OCI-LY3 (cell line): ENCODE results near the gene ERF.

Experiments
- EZH2phosphoT487 ChIP-seq: fragments of 200-600 bp; shearing (Covaris generic); IDR thresholded peaks from 2 replicates; pipeline ENCODE4 v1.6.1; 2018; ENCODE audit warnings: antibody characterized with exemption, mixed run types, low read depth
- TF ChIP-seq, protein P1 (sequence below): fragments of 200-600, 300-600 bp; sonication (generic); IDR thresholded peaks from 2 replicates; pipeline ENCODE4 v1.5.1; 2014; ENCODE audit warnings: antibody characterized with exemption, low read length, low read depth

DNA sequence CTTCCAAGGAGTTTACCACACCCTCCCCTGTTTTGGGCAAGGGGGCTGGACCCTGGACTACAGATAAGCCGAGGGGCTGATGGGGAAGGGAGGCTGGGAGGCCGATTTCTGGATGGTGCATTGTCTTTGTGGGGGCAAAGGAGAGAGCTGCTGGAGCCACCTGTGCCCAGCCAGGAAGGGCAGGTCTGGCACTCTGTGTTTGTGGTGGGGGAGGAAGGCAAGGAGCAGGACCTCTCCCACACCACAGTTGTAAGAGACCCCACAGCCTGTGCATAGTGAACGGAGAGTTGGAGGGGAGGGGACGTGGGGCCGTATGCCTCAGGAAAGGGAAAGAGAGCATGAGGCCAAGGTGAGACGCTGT, 31.0 kb upstream of the ERF start:
- TF ChIP-seq, protein P1, sequence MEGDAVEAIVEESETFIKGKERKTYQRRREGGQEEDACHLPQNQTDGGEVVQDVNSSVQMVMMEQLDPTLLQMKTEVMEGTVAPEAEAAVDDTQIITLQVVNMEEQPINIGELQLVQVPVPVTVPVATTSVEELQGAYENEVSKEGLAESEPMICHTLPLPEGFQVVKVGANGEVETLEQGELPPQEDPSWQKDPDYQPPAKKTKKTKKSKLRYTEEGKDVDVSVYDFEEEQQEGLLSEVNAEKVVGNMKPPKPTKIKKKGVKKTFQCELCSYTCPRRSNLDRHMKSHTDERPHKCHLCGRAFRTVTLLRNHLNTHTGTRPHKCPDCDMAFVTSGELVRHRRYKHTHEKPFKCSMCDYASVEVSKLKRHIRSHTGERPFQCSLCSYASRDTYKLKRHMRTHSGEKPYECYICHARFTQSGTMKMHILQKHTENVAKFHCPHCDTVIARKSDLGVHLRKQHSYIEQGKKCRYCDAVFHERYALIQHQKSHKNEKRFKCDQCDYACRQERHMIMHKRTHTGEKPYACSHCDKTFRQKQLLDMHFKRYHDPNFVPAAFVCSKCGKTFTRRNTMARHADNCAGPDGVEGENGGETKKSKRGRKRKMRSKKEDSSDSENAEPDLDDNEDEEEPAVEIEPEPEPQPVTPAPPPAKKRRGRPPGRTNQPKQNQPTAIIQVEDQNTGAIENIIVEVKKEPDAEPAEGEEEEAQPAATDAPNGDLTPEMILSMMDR = no peak
- TF ChIP-seq EZH2phosphoT487 = no peak
